GM12874 (cell line): ENCODE results near the gene UFM1.

Experiments
- TF ChIP-seq, protein P1 (sequence below): IDR thresholded peaks from 2 replicates; pipeline ENCODE4 v1.5.1; 2011; ENCODE audit warnings: low read depth, mild to moderate bottlenecking, control low read depth, low read length, moderate library complexity; ENCODE audit not compliant: insufficient read depth

UFM1 gene

DNA sequence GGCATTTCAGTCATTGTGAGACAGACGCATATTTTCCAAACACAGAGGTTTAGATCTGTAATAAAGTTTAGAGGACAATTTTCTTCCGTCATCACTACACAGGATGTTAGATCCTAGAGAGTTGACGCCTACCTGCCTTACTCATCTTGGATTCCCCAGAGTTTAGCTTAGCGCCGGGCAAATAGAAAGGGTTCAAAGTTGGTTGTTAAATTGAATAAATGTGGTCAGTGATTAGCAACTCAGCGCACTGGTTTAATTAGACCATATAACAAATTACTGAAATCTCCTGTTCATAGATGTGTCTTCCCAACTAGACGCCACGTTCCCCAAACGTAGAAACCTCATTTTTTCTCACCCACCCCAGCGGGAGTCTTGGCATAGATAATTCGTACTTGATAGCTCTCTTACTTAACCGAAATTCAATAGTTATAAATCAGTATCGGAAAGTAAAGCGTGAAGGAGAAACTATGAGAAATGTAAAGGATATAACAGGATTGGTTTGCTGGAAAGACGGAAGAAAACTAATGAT is 726 bp upstream of the UFM1 start:
- TF ChIP-seq, protein P1, sequence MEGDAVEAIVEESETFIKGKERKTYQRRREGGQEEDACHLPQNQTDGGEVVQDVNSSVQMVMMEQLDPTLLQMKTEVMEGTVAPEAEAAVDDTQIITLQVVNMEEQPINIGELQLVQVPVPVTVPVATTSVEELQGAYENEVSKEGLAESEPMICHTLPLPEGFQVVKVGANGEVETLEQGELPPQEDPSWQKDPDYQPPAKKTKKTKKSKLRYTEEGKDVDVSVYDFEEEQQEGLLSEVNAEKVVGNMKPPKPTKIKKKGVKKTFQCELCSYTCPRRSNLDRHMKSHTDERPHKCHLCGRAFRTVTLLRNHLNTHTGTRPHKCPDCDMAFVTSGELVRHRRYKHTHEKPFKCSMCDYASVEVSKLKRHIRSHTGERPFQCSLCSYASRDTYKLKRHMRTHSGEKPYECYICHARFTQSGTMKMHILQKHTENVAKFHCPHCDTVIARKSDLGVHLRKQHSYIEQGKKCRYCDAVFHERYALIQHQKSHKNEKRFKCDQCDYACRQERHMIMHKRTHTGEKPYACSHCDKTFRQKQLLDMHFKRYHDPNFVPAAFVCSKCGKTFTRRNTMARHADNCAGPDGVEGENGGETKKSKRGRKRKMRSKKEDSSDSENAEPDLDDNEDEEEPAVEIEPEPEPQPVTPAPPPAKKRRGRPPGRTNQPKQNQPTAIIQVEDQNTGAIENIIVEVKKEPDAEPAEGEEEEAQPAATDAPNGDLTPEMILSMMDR = no peak

DNA sequence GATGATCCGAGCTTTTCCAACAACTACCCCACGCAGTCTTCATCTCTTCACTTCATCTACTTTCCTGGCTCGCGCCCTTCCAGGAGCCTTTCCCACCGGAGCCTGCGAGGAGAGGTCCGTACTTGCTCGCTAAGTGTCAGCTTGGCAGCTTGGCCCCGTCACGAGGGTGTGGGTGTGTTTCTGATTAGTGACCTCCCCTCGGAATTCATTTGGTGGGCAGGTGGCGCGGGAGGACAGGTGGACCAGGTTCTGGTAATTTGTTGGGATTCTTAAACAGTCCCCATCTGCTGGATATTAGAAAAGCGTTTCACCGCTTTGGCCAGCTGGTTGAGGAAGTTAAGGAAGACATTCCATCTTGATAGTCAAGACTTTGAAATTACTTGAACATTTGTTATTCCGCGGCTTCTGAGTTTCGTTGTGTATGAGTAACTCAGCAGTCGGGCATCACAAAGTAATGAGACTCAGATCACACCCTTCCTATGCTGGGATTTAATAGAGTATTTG is 515 bp downstream of the UFM1 start:
- TF ChIP-seq, protein P1 = no peak

DNA sequence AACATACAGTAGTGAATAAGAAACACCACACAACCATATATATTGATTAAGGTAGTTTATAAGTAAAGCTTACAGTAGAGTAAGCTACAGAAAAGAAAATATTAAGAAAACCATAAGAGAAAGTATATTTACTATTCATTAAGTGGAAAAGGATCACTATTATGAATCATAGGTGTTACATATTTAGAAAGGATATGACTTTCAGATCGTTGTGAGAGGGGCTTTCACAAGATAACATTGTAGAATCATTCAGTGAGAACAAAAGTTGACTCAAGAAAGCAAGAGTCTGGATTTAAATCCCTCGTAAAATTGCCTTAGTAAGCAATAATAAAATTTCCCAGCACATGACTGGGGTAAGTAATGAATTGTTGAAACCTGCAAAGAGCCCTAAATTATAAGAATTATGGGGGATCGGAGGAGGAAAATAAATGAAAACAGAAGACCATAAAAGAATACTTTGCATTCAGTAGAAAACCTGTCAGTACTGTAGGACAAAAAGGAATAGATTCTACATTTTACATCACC is 6.0 kb downstream of the UFM1 start:
- TF ChIP-seq, protein P1 = no peak

DNA sequence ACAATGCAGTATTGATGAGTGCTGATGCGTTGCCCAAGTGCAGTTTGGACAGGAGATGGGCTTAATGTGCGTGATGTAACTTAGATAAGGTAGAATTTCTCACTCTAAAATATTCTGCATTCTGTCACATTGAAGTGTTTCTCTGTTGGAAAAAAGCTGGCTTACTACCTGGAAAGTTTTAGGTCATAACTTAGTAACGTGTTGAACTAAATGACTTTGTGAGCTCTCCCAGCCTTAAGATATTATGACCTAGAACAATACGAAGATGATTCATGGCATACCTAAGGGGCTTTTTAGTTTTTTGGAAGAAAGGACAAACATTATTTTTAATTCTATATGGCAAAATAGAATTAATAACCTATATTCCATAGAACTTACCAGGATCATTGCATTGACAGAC is 9.0 kb downstream of the UFM1 start:
- TF ChIP-seq, protein P1 = no peak

DNA sequence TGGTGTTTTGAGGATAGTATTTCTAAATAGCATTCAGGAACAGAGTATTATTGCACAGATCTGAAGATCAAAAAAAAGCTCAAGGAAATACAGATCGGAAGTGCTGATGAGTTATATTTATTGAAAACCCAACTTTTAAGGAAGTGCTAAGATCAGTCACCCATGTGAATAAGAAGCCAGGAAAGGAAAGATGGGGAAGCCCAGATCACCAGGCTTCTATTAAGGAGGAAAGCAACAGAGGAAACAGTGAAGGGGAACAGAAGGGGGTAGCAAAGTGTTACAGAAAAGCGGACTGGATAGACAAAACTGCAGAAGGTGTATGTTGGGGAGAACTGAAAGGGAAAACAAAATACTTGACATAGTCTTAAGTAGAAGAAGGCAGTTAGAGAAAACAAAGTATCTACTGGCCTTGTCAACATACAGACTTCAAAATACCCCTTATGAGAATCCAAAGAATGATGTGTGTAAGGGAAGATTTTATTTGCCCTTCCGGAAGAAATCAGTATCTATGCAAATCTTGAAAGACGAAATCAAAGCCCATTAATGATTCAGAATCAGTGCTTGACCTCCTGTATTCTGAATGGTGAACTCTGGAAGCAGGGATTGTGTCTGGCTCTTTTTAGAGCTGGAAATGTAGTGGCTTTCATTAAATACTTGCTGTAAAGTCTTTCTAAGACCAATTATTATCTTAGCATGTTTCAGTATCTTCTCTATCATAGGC is 12.1 kb downstream of the UFM1 start:
- TF ChIP-seq, protein P1 = no peak

DNA sequence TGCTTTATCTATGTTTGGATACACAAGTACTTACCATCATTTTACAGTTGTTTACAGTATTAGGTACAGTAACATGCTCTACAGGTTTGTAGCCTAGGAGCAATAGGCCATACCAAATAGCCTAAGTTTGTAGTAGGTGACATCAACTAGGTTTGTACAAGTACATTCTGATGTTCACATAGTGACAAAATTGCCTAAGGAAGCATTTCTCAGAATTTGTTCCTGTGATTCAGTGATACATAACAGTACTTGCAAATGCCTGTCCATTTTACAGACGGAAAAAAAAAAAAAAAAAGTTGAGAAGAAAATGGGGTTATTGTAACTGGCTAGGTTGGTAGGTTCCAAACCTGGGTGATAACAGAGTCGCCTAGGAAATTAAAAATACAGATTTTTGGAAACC is 13.6 kb downstream of the UFM1 start:
- TF ChIP-seq, protein P1 = no peak

DNA sequence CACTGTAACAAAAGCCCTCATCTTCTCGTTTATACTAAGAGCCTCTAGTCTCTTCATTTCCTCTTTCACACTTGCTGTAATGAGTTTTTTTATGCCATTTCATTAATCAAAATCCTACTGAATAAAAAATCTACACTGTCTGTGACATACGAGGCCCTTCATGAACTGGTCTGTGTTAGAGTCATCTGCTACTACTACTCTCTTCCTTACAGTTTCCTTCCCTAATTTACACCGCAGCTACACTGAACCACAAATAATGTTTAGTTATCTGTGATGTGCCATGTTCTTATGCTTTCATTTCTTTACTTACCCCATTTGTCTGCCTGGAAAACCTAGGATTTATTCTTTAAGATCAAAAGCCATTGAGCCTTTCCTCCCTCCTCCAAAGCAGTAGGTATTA is 16.0 kb downstream of the UFM1 start:
- TF ChIP-seq, protein P1 = no peak
